ENCODE measurements around the gene ATAD3A.
A peak's percentile ranks its signal among the peaks of the same experiment; 100 is the strongest.
"Not testable (repeated sequence)": the region's sequence is repeated elsewhere in the genome, so short reads cannot be mapped to it uniquely, and the experiment has no call there.

ATAD3A gene

DNA sequence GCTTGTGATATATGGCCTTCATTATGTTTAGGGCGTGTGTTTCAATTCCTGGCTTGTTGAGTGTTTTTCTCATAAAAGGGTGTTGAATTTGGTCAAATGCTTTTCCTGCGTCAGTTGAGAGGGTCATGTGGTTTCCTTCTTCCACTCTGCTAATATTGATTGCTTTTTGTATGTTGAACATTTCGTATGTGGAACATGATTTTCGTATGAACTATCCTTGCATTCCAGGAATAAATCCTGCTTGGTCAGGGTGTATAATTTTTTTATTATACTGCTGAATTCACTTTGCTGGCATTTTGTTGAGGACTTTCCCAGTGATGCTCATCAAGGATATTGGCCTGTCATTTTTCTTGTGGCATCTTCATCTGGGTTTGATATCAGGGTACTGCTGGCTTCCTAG is 4.7 kb upstream of the ATAD3A start:
- Mint-ChIP-seq H3K36me3 (no peaks in the 10 kb centered on the region), H3K4me1 (peaks cover 15% of the 10 kb centered on the region), H3K27me3 (no peaks in the 10 kb centered on the region), H3K9me3 (no peaks in the 10 kb centered on the region), H3K4me3 (no peak overlapping the region), H3K27ac (peak overlapping the region; percentile 55)
- no peak for DNase-seq (ENCODE audit: low spot score in 2 of 2)
- ATAC-seq (ENCODE audit: low read depth): no peak

GRCh38 chr1:1508775-1509464 is 3.0 kb upstream of the ATAD3A start:
- not testable (repeated sequence) for H3K27me3 Mint-ChIP-seq; ATAC-seq (ENCODE audit: low read depth); H3K36me3 Mint-ChIP-seq; H3K4me3 Mint-ChIP-seq; DNase-seq (ENCODE audit: low spot score in 2 of 2); H3K9me3 Mint-ChIP-seq; H3K27ac Mint-ChIP-seq
- peaks cover 18% of the 10 kb centered on the region for H3K4me1 Mint-ChIP-seq

DNA sequence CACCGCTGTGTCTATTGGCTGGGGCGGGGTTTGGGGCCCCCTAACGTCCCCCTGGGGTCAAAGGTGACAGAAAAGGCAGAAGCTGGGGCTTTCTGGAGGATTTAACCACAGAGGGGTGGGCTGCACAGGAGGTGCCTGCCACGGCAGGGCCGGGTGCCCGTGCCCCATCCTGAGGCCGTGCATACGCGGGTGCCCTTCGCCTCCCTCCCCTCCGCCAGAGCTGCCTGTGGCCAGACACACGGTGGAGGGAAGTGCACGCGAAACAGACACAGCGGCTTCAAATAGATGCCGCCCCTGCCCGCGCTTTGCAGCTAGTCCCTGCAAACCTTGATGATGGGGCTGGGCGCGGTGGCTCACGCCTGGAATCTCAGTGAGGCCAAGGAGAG is 2.5 kb upstream of the ATAD3A start:
- DNase-seq (ENCODE audit: low spot score in 2 of 2); H3K27me3 Mint-ChIP-seq; H3K36me3 Mint-ChIP-seq; H3K9me3 Mint-ChIP-seq; H3K27ac Mint-ChIP-seq; ATAC-seq (ENCODE audit: low read depth); H3K4me3 Mint-ChIP-seq: not testable (repeated sequence)
- peaks cover 18% of the 10 kb centered on the region for H3K4me1 Mint-ChIP-seq

DNA sequence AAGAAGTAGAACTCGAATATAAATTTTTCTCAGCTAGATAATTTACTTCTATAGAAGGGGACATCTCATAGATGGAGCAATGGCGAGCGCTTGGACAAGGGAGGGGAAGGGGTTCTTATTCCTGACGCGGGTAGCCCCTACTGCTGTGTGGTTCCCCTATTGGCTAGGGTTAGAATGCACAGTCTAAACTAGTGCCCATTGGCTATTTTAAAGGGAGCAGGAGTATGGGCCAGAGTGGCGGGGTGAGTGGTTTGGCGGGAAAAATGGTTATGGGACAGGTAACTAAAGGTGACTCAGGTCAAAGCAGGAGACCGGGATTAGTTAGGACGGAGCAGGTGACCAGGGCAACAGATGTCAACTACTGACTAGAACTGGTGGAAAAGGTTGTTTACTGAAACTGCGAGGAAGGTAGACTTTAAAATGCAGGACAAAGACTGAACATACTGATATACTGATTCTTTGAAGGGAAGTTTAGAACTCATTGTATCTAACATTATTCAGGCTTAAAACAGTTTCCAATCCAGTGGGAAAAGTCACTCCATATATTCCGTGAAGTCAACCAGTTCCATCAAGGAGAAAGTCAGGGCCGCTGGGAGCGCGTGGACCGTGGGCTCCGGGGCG is 940 bp upstream of the ATAD3A start:
- Mint-ChIP-seq H3K36me3 (peaks cover 2% of the 10 kb centered on the region), H3K4me3 (peak overlapping the region; percentile 97), H3K9me3 (no peaks in the 10 kb centered on the region), H3K27me3 (no peaks in the 10 kb centered on the region), H3K27ac (peak overlapping the region; percentile 84), H3K4me1 (peaks cover 13% of the 10 kb centered on the region)
- ATAC-seq (ENCODE audit: low read depth) (no peak), DNase-seq (ENCODE audit: low spot score in 2 of 2) (no peak)

GRCh38 chr1:1512425-1512824 is 463 bp downstream of the ATAD3A start:
- H3K4me3 Mint-ChIP-seq: peak overlapping the region; percentile 75
- H3K27ac Mint-ChIP-seq: peak overlapping the region; percentile 84
- not testable (repeated sequence) for H3K36me3 Mint-ChIP-seq, H3K9me3 Mint-ChIP-seq, H3K27me3 Mint-ChIP-seq
- DNase-seq (ENCODE audit: low spot score in 2 of 2): peak; percentile 26 to 46
- ATAC-seq (ENCODE audit: low read depth): peak; percentile 26
- peaks cover 13% of the 10 kb centered on the region for H3K4me1 Mint-ChIP-seq

DNA sequence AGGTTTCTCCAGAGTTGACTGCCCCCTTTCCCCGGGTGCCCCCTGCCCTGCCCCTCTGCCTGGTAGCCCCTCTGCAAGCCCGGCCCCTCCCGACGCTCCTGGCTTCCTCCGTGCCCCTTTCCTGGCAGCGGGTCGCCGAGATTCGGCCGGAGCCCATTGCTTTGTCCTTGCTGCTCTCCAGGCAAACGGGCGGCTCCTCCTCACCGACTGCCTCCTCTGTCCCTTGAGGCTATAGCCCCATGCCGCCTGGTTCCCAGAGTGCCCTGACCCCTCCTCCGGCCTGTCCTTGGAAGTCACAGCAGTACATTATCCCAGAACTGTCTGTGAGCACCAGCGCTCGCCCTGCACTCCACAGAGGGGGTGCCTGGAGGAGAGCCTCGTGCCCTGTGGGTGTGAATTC is 1.7 kb downstream of the ATAD3A start:
- not testable (repeated sequence) for H3K9me3 Mint-ChIP-seq; H3K27ac Mint-ChIP-seq; ATAC-seq (ENCODE audit: low read depth); DNase-seq (ENCODE audit: low spot score in 2 of 2); H3K36me3 Mint-ChIP-seq; H3K27me3 Mint-ChIP-seq
- Mint-ChIP-seq H3K4me3 (peak overlapping the region; percentile 51), H3K4me1 (peaks cover 13% of the 10 kb centered on the region)

DNA sequence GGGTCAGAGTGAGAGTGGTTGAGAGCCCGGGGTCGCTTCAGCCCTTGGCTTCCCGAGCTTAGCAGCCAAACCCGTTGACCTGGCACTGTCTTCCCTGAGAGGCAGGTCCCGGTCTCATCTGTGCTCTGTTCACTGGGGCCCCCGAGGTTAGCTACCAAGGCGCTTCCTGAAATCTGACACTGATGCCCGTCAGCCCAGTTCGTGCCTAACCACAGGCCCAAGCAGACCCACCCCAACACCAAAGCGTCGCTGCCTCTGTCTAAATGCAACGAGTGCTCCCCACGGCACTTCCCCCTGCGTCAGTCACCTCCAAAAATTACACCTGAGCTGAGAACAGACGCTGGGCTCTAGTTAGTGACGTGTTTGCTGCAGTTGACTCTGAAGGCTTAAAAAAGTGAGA is 2.4 kb downstream of the ATAD3A start:
- DNase-seq (ENCODE audit: low spot score in 2 of 2); H3K36me3 Mint-ChIP-seq; H3K9me3 Mint-ChIP-seq; H3K27me3 Mint-ChIP-seq; ATAC-seq (ENCODE audit: low read depth); H3K4me3 Mint-ChIP-seq; H3K27ac Mint-ChIP-seq: not testable (repeated sequence)
- peaks cover 13% of the 10 kb centered on the region for H3K4me1 Mint-ChIP-seq

GRCh38 chr1:1516923-1517322 is 5.0 kb downstream of the ATAD3A start:
- not testable (repeated sequence) for DNase-seq (ENCODE audit: low spot score in 2 of 2); H3K27me3 Mint-ChIP-seq; H3K4me1 Mint-ChIP-seq; H3K4me3 Mint-ChIP-seq; H3K27ac Mint-ChIP-seq; ATAC-seq (ENCODE audit: low read depth); H3K36me3 Mint-ChIP-seq; H3K9me3 Mint-ChIP-seq

GRCh38 chr1:1517973-1518620 is 6.1 kb downstream of the ATAD3A start:
- ATAC-seq (ENCODE audit: low read depth): no peak
- DNase-seq (ENCODE audit: low spot score in 2 of 2): no peak
- no peak overlapping the region for H3K27ac Mint-ChIP-seq
- H3K27me3 Mint-ChIP-seq: no peaks in the 10 kb centered on the region
- H3K9me3 Mint-ChIP-seq: no peaks in the 10 kb centered on the region
- H3K4me3 Mint-ChIP-seq: no peak overlapping the region
- peaks cover 5% of the 10 kb centered on the region for H3K4me1 Mint-ChIP-seq
- H3K36me3 Mint-ChIP-seq: peaks cover 10% of the 10 kb centered on the region

- not testable (repeated sequence) for H3K9me3 Mint-ChIP-seq; H3K4me1 Mint-ChIP-seq; H3K27me3 Mint-ChIP-seq; H3K36me3 Mint-ChIP-seq; DNase-seq (ENCODE audit: low spot score in 2 of 2); H3K27ac Mint-ChIP-seq; H3K4me3 Mint-ChIP-seq; ATAC-seq (ENCODE audit: low read depth)
Measured at GRCh38 chr1:1518621-1519007, 6.7 kb downstream of the ATAD3A start.

DNA sequence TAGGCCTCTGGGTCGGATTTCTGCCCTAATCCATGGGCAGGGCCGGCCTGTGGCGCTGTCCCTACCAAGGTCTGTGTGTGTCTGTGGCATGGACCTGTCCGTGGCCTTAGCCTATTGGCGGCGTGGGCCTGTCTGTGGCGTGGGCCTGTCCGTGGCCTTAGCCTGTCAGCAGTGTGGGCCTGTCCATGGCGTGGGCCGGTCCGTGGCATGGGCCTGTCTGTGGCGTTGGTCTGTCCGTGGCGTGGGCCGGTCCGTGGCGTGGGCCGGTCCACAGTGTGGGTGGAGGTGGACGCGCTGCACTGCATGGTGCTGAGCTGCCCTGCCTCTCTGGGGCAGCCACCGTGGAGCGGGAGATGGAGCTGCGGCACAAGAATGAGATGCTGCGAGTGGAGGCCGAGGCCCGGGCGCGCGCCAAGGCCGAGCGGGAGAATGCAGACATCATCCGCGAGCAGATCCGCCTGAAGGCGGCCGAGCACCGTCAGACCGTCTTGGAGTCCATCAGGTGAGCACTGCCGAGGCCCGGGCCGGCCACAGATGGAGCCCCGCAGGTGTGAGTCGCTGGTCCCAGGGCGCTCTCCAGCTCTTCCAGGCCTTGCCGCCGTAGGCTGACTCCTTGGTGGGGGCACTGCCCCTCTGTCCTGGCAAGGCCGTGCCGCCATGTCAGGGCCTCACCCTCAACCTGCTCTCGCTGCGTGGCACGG is 8.0 kb downstream of the ATAD3A start:
- H3K36me3 Mint-ChIP-seq; ATAC-seq (ENCODE audit: low read depth); H3K4me1 Mint-ChIP-seq; H3K4me3 Mint-ChIP-seq; H3K27ac Mint-ChIP-seq; H3K27me3 Mint-ChIP-seq; DNase-seq (ENCODE audit: low spot score in 2 of 2); H3K9me3 Mint-ChIP-seq: not testable (repeated sequence)

- Mint-ChIP-seq H3K27ac (no peak overlapping the region), H3K4me3 (no peak overlapping the region), H3K27me3 (no peaks in the 10 kb centered on the region), H3K36me3 (peaks cover 10% of the 10 kb centered on the region), H3K4me1 (no peaks in the 10 kb centered on the region), H3K9me3 (no peaks in the 10 kb centered on the region)
- no peak for DNase-seq (ENCODE audit: low spot score in 2 of 2)
- ATAC-seq (ENCODE audit: low read depth): no peak
Measured at GRCh38 chr1:1521331-1521730, 9.4 kb downstream of the ATAD3A start.

GRCh38 chr1:1522536-1522935 is 10.6 kb downstream of the ATAD3A start:
- not testable (repeated sequence) for DNase-seq (ENCODE audit: low spot score in 2 of 2); H3K4me1 Mint-ChIP-seq; H3K27ac Mint-ChIP-seq; ATAC-seq (ENCODE audit: low read depth); H3K27me3 Mint-ChIP-seq; H3K36me3 Mint-ChIP-seq; H3K4me3 Mint-ChIP-seq; H3K9me3 Mint-ChIP-seq

- not testable (repeated sequence) for H3K4me3 Mint-ChIP-seq; H3K36me3 Mint-ChIP-seq; H3K9me3 Mint-ChIP-seq; H3K4me1 Mint-ChIP-seq; H3K27me3 Mint-ChIP-seq; DNase-seq (ENCODE audit: low spot score in 2 of 2); H3K27ac Mint-ChIP-seq; ATAC-seq (ENCODE audit: low read depth)
Measured at GRCh38 chr1:1523226-1523625, 11.3 kb downstream of the ATAD3A start.

Measured in memory B cell (primary cell).